Right lobe of liver (tissue), 6 donors: Measurements from ENCODE around the gene PEX16. TPM values are rescaled to one million over a fixed set of nuclear protein-coding genes. Genes with fewer than 3 reads are reported as not detected.
A peak's percentile ranks its signal among the peaks of the same experiment; 100 is the strongest.

Source experiments
- ATAC-seq, 4 donors: fragments of 200-7000 bp; cut with Tn5 transposase; one replicate each; pipeline ENCODE4 v1.9.1; 2020; ENCODE audit warnings: mild to moderate bottlenecking in 4 of 4, moderate library complexity in 4 of 4
- DNase-seq, 3 donors: peaks; one replicate each; pipeline ENCODE4 v3.0.0-alpha.2; 2020
- H3K27ac ChIP-seq, 3 donors: fragments of 200-600 bp; one replicate each; pipeline ENCODE4 v1.8.0; 2022
- H3K27me3 ChIP-seq, 2 donors: fragments of 200-600 bp; one replicate each; pipeline ENCODE4 v1.8.0; 2022
- H3K36me3 ChIP-seq, 4 donors: fragments of 200-600 bp; sonication (generic) in 1 of 4; one replicate each; pipeline versions ENCODE4 v1.5.1 to v1.8.0; 2017 to 2022; ENCODE audit warnings: control low read depth in 1 of 4
- H3K4me1 ChIP-seq, 4 donors: fragments of 200-600 bp; sonication (generic) in 1 of 4; one replicate each; pipeline versions ENCODE4 v1.5.1 to v1.8.0; 2017 to 2022; ENCODE audit warnings: control low read depth in 1 of 4
- H3K4me3 ChIP-seq, 3 donors: fragments of 200-600 bp; one replicate each; pipeline ENCODE4 v1.8.0; 2022
- H3K9me3 ChIP-seq, 4 donors: fragments of 200-600 bp; sonication (generic) in 1 of 4; one replicate each; pipeline versions ENCODE4 v1.5.1 to v1.8.0; 2017 to 2022; ENCODE audit warnings: control low read depth in 1 of 4
- CTCF ChIP-seq, 4 donors: fragments of 200-600 bp in 3 of 4; fragments of 450-650 bp in 1 of 4; IDR thresholded peaks; one replicate each; pipeline versions ENCODE4 v1.5.1 to v1.8.0; 2016 to 2022; ENCODE audit warnings: antibody characterized with exemption in 4 of 4, mild to moderate bottlenecking in 2 of 4
- POLR2A ChIP-seq: fragments of 450-650 bp; IDR thresholded peaks from one replicate; pipeline ENCODE4 v1.6.1; 2017; ENCODE audit warnings: antibody characterized with exemption, mild to moderate bottlenecking
- WGBS: methylation state at CpG from one replicate; pipeline ENCODE4 v1.1.6; 2018; ENCODE audit warnings: low coverage, low lambda C conversion rate; ENCODE audit not compliant: insufficient coverage; ENCODE audit errors: missing lambda C conversion rate; 5-methylcytosine and 5-hydroxymethylcytosine counted together
- intact Hi-C, 2 donors: fragments of 100-400 bp; cut with DNase I; formaldehyde crosslinking; loops; one replicate each; pipeline versions ENCODE4 v1.11.2 to v1.14.1; 2022
- total RNA-seq, 6 experiments: library from RNA; depleted of rRNA in 2 of 6; stranded (reverse); fragments of >200 nt in 2 of 6; fragmentation: NEBNext Ultra II Directional in 3 of 6; extraction: Animal tissue kit (Norgen Biotek cat#: 25700) in 3 of 6; gene quantifications; one replicate each; pipeline versions ENCODE4 v1.1.0 to v1.2.4, GENCODE V29; 2016 to 2023
- donor health status: DM: no; HTN: yes; CAD: no.
- donor health status: DM: no; HTN: no; CAD: no.
- donor health status: DM: no; HTN: no; CAD: no.
- donor health status: DM: no; HTN: yes; CAD: no.
- donor health status: DM: no; HTN: yes; CAD: no.

Gene PEX16
- total RNA-seq, 6 experiments from 2014 or later, result 17.9 to 36.7 (median 32.4) TPM

- Histone ChIP-seq H3K4me3 (no peak overlapping the region), H3K4me1 (peaks cover 0 to 24% (median 11%) of the 10 kb centered on the region in 4 donors), H3K27me3 (no peaks in the 10 kb centered on the region), H3K27ac (peak overlapping the region in 2 of 3 donors; percentile 10 to 48), H3K36me3 (peaks cover 0 to 22% (median 3%) of the 10 kb centered on the region in 4 donors), H3K9me3 (no peaks in the 10 kb centered on the region)
- DNase-seq (peak in 1 of 3 donors; percentile 43), ATAC-seq (peak in 2 of 4 donors; percentile 3 to 4)
- intact Hi-C loops, result no loop called here
- 68% methylated on average over 13 of the region's 21 CpGs for WGBS
- TF ChIP-seq POLR2A, result no peak
- TF ChIP-seq CTCF (IDR thresholded peaks at IDR 0.05), result no peak
Measured at GRCh38 chr11:45933846-45934579, 16.3 kb upstream of the PEX16 start.

DNA sequence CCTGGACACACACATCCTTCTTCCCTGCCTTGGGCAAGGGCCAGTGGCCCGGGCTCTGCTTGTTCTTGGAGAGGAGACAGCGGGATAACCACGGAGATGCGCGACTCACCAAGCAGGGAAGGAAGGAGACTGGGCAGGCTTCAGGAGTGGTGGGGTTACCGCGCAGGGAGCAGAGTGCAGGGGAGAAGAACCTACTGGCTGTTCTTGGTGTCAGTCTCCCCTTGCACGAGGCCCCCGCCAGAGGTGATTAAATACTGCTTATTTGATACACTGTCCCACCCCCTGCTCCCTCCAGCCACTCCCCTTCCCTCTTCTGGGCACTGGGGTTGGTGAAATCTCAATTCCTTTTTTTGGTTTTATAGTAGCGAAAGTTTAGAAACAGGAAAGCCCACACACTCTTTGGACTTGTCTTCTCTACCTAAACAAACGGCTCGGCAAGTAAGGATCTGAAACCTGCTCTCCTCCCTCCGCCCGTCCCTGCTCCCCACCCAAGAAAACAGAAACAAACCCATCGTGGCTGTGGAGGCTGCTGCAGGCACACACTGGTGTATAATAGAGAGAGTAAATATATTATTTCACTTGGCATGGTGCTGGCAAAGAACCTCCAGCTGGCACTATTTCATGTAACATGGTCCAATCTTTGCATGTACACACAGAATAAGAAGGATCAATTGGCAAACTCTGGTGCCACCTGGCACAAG is 15.6 kb upstream of the PEX16 start:
- ATAC-seq, result peak; percentile 69 to 78 (median 74)
- Histone ChIP-seq H3K9me3 (no peaks in the 10 kb centered on the region), H3K4me3 (no peak overlapping the region), H3K4me1 (peaks cover 0 to 24% (median 11%) of the 10 kb centered on the region in 4 donors), H3K27me3 (no peaks in the 10 kb centered on the region), H3K36me3 (peaks cover 0 to 22% (median 3%) of the 10 kb centered on the region in 4 donors), H3K27ac (no peak overlapping the region)
- no peak for TF ChIP-seq CTCF (IDR thresholded peaks at IDR 0.05)
- no peak for TF ChIP-seq POLR2A
- intact Hi-C loops, result no loop called here
- peak in 1 of 3 donors; percentile 78 for DNase-seq
- 49% methylated on average over 9 of the region's 15 CpGs for WGBS

DNA sequence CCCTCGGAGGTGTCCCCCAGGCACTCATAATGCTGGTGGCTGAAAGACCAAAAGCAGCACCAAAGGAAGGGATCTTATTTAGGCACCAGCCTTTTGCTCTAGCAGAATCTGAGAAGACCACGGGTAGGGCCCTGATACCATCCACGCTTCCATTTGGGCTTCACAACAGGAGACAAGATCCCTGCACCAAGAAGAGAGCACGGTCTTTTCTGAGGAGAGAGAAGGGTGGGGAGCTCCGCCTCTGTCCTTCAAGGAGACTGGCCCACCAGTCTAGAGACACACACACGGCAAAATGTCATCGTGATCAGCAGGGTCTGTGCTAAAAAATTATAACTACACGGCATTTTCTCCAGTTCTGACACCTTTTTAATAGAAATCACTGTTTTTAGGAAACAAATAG is 14.5 kb upstream of the PEX16 start:
- H3K36me3 ChIP-seq, result peaks cover 0 to 17% (median 3%) of the 10 kb centered on the region in 4 donors
- DNase-seq (no peak), ATAC-seq (no peak)
- H3K27me3 ChIP-seq, result no peaks in the 10 kb centered on the region
- 96% methylated on average over 6 of the region's 8 CpGs for WGBS
- no peak for TF ChIP-seq CTCF (IDR thresholded peaks at IDR 0.05)
- TF ChIP-seq POLR2A, result no peak
- no peaks in the 10 kb centered on the region for H3K9me3 ChIP-seq
- H3K27ac ChIP-seq, result no peak overlapping the region
- H3K4me3 ChIP-seq, result no peak overlapping the region
- H3K4me1 ChIP-seq, result peaks cover 0 to 24% (median 11%) of the 10 kb centered on the region in 4 donors
- intact Hi-C loops, result no loop called here

GRCh38 chr11:45931739-45932138 is 14.1 kb upstream of the PEX16 start:
- TF ChIP-seq CTCF (IDR thresholded peaks at IDR 0.05), result no peak
- Histone ChIP-seq H3K36me3 (peaks cover 0 to 17% (median 3%) of the 10 kb centered on the region in 4 donors), H3K4me1 (peaks cover 0 to 24% (median 11%) of the 10 kb centered on the region in 4 donors), H3K27ac (no peak overlapping the region), H3K27me3 (no peaks in the 10 kb centered on the region), H3K4me3 (no peak overlapping the region), H3K9me3 (no peaks in the 10 kb centered on the region)
- 83% methylated on average over 3 of the region's 10 CpGs for WGBS
- DNase-seq (no peak), ATAC-seq (no peak)
- intact Hi-C loops, result no loop called here
